Uterus (tissue), 4 donors: Measurements from ENCODE around the gene LRRC26. TPM values are rescaled to one million over a fixed set of nuclear protein-coding genes. Genes with fewer than 3 reads are reported as not detected.

Experiments used
- DNase-seq, 2 donors: peaks; one replicate each; pipeline ENCODE4 v3.0.0-alpha.2; 2019 to 2020
- H3K27ac ChIP-seq, 2 donors: fragments of 200-600 bp; sonication (generic); 1 replicate in 1 of 2; 2 replicates in 1 of 2; pipeline ENCODE4 v1.5.1; 2016 to 2018
- H3K27me3 ChIP-seq, 2 donors: fragments of 200-600 bp; sonication (generic); one replicate each; pipeline ENCODE4 v1.5.1; 2018 to 2019; ENCODE audit warnings: control low read depth in 1 of 2
- H3K36me3 ChIP-seq, 2 donors: fragments of 200-600 bp; sonication (generic); one replicate each; pipeline ENCODE4 v1.5.1; 2019; ENCODE audit warnings: control low read depth in 1 of 2
- H3K4me1 ChIP-seq, 2 donors: fragments of 200-600 bp; sonication (generic); one replicate each; pipeline ENCODE4 v1.5.1; 2018 to 2019; ENCODE audit warnings: control low read depth in 1 of 2
- H3K4me3 ChIP-seq, 2 donors: fragments of 200-600 bp; sonication (generic); 1 replicate in 1 of 2; 2 replicates in 1 of 2; pipeline ENCODE4 v1.5.1; 2018 to 2019; ENCODE audit warnings: mild to moderate bottlenecking in 1 of 2
- H3K9me3 ChIP-seq, 2 donors: fragments of 200-600 bp; sonication (generic); one replicate each; pipeline ENCODE4 v1.5.1; 2019; ENCODE audit warnings: control low read depth in 1 of 2
- CTCF ChIP-seq, 4 experiments: fragments of 200-600 bp in 2 of 4; fragments of 450-650 bp in 2 of 4; sonication (generic) in 2 of 4; IDR thresholded peaks; one replicate each; pipeline ENCODE4 v1.5.1; 2016 to 2019; ENCODE audit warnings: antibody characterized with exemption in 4 of 4, mild to moderate bottlenecking in 2 of 4, moderate library complexity in 1 of 4
- POLR2A ChIP-seq, 2 donors: fragments of 450-650 bp; IDR thresholded peaks; one replicate each; pipeline ENCODE4 v1.6.1; 2016; ENCODE audit warnings: antibody characterized with exemption in 2 of 2, mild to moderate bottlenecking in 1 of 2, moderate library complexity in 1 of 2
- intact Hi-C: fragments of 100-400 bp; cut with DNase I; formaldehyde crosslinking; loops from one replicate; pipeline ENCODE4 v1.15.1; 2023; ENCODE audit warnings: low total_unique reads
- total RNA-seq, 4 donors: library from RNA; depleted of rRNA in 3 of 4; stranded (reverse); fragments of >200 nt in 3 of 4; gene quantifications; one replicate each; pipeline versions ENCODE4 v1.1.0 to v1.2.4, GENCODE V29; 2014 to 2023
- donor health status: DM: yes; HTN: yes; CAD: no.

Gene LRRC26
- total RNA-seq, 4 donors from 2014 or later = 0.29 TPM; not detected in 3

GRCh38 chr9:137187386-137187785 lies 17.5 kb upstream of the LRRC26 start:
- peaks cover 14 to 24% of the 10 kb centered on the region in 2 donors for H3K4me1 ChIP-seq
- intact Hi-C loops = no loop called here
- H3K27ac ChIP-seq = no peak overlapping the region
- H3K9me3 ChIP-seq = no peaks in the 10 kb centered on the region
- DNase-seq = no peak
- no peaks in the 10 kb centered on the region for H3K27me3 ChIP-seq
- H3K36me3 ChIP-seq = no peaks in the 10 kb centered on the region
- TF ChIP-seq POLR2A (IDR thresholded peaks at IDR 0.05) (no peak), CTCF (IDR thresholded peaks at IDR 0.05) (no peak)
- peak overlapping the region; percentile 79 to 92 for H3K4me3 ChIP-seq

GRCh38 chr9:137186385-137186784 lies 16.5 kb upstream of the LRRC26 start:
- Histone ChIP-seq H3K27ac (no peak overlapping the region), H3K36me3 (no peaks in the 10 kb centered on the region), H3K4me1 (peaks cover 14 to 24% of the 10 kb centered on the region in 2 donors), H3K27me3 (no peaks in the 10 kb centered on the region), H3K4me3 (no peak overlapping the region), H3K9me3 (no peaks in the 10 kb centered on the region)
- intact Hi-C loops = no loop called here
- DNase-seq = no peak
- TF ChIP-seq CTCF (IDR thresholded peaks at IDR 0.05) = no peak
- TF ChIP-seq POLR2A (IDR thresholded peaks at IDR 0.05) = no peak

GRCh38 chr9:137185921-137186320 lies 16.1 kb upstream of the LRRC26 start:
- Histone ChIP-seq H3K36me3 (no peaks in the 10 kb centered on the region), H3K4me1 (peaks cover 14 to 24% of the 10 kb centered on the region in 2 donors), H3K27ac (no peak overlapping the region), H3K4me3 (no peak overlapping the region), H3K9me3 (no peaks in the 10 kb centered on the region), H3K27me3 (no peaks in the 10 kb centered on the region)
- no peak for DNase-seq
- no peak for TF ChIP-seq POLR2A (IDR thresholded peaks at IDR 0.05)
- TF ChIP-seq CTCF (IDR thresholded peaks at IDR 0.05) = no peak
- intact Hi-C loops = no loop called here

GRCh38 chr9:137184881-137185660 lies 15.2 kb upstream of the LRRC26 start:
- no peak for DNase-seq
- no peak for TF ChIP-seq CTCF (IDR thresholded peaks at IDR 0.05)
- no peak for TF ChIP-seq POLR2A (IDR thresholded peaks at IDR 0.05)
- Histone ChIP-seq H3K36me3 (no peaks in the 10 kb centered on the region), H3K4me1 (peaks cover 14 to 23% of the 10 kb centered on the region in 2 donors), H3K4me3 (no peak overlapping the region), H3K27ac (no peak overlapping the region), H3K27me3 (no peaks in the 10 kb centered on the region), H3K9me3 (no peaks in the 10 kb centered on the region)
- intact Hi-C loops = no loop called here

GRCh38 chr9:137183980-137184595 lies 14.2 kb upstream of the LRRC26 start:
- TF ChIP-seq CTCF (IDR thresholded peaks at IDR 0.05) = no peak
- TF ChIP-seq POLR2A (IDR thresholded peaks at IDR 0.05) = no peak

More at GRCh38 chr9:137183980-137184595, 14.2 kb upstream of the LRRC26 start:
- H3K4me1 ChIP-seq = peaks cover 9 to 15% of the 10 kb centered on the region in 2 donors
- no peaks in the 10 kb centered on the region for H3K27me3 ChIP-seq
- no peaks in the 10 kb centered on the region for H3K36me3 ChIP-seq
- H3K27ac ChIP-seq = no peak overlapping the region
- DNase-seq = no peak
- intact Hi-C loops = no loop called here
- no peak overlapping the region for H3K4me3 ChIP-seq
- H3K9me3 ChIP-seq = no peaks in the 10 kb centered on the region
